ENCODE results near the gene COL15A1.

Gene COL15A1

GRCh38 chr9:98917746-98918487, 25.8 kb upstream of the COL15A1 start:
- no peak for DNase-seq

- DNase-seq: no peak
Observed at GRCh38 chr9:98921732-98922131, 22.0 kb upstream of the COL15A1 start.

- no peak for DNase-seq
Observed at GRCh38 chr9:98922721-98923435, 20.8 kb upstream of the COL15A1 start.

- DNase-seq: no peak
Observed at GRCh38 chr9:98923451-98924123, 20.1 kb upstream of the COL15A1 start.

GRCh38 chr9:98924946-98925820, 18.5 kb upstream of the COL15A1 start:
- no peak for DNase-seq

GRCh38 chr9:98925956-98926355, 17.8 kb upstream of the COL15A1 start:
- no peak for DNase-seq

GRCh38 chr9:98927724-98928123, 16.0 kb upstream of the COL15A1 start:
- DNase-seq: no peak

- DNase-seq: no peak
Observed at GRCh38 chr9:98929071-98929470, 14.6 kb upstream of the COL15A1 start.

GRCh38 chr9:98929895-98930341, 13.8 kb upstream of the COL15A1 start:
- no peak for DNase-seq

GRCh38 chr9:98930792-98931191, 12.9 kb upstream of the COL15A1 start:
- no peak for DNase-seq

- DNase-seq: no peak
Observed at GRCh38 chr9:98931600-98932389, 11.9 kb upstream of the COL15A1 start.

GRCh38 chr9:98933185-98933584, 10.5 kb upstream of the COL15A1 start:
- no peak for DNase-seq

GRCh38 chr9:98933890-98934289, 9.8 kb upstream of the COL15A1 start:
- DNase-seq: no peak

- DNase-seq: no peak
Observed at GRCh38 chr9:98935071-98935505, 8.6 kb upstream of the COL15A1 start.

GRCh38 chr9:98940276-98940675, 3.4 kb upstream of the COL15A1 start:
- no peak for DNase-seq

- no peak for DNase-seq
Observed at GRCh38 chr9:98941946-98942523, 1.7 kb upstream of the COL15A1 start.

- DNase-seq: no peak
Observed at GRCh38 chr9:98942906-98943681, 613 bp upstream of the COL15A1 start.

- DNase-seq: no peak
Observed at GRCh38 chr9:98944057-98944733, 488 bp downstream of the COL15A1 start.

- no peak for DNase-seq
Observed at GRCh38 chr9:98944734-98945074, 997 bp downstream of the COL15A1 start.

GRCh38 chr9:98949565-98949964, 5.9 kb downstream of the COL15A1 start:
- no peak for DNase-seq

Measured in activated effector memory CD4-positive, alpha-beta T cell treated with anti-CD3 and anti-CD28 coated beads, Interleukin-2, amount 50 U/mL, for 16 hours (primary cell).